MCF 10A (cell line): ENCODE results near the gene PLCB1. TPM values are rescaled to one million over a fixed set of nuclear protein-coding genes. Genes with fewer than 3 reads are reported as not detected.

ENCODE experiments used
- BruUV-seq: library from RNA; stranded (reverse); fragments of 400-500 nt; replicated peaks from 2 replicates; lab custom pipeline; 2021; lab: Mats Ljungman, UMichigan
- CTCF ChIA-PET: fragments of 300-600 bp; sonication (Branson Sonifier 250); formaldehyde crosslinking; extraction: SDS; loops from one replicate; lab custom pipeline; 2021; ENCODE audit warnings: antibody characterized with exemption, inconsistent platforms; lab: Yijun Ruan, JAX
- POLR2A ChIA-PET: fragments of 300-600, 350-650 bp; sonication (Branson Sonifier 250); formaldehyde crosslinking; extraction: SDS; loops from one replicate; lab custom pipeline; 2020; ENCODE audit warnings: antibody characterized with exemption, inconsistent platforms; lab: Yijun Ruan, JAX
- DNase-seq: peaks from one replicate; pipeline ENCODE4 v3.0.0-alpha.2; 2018; ENCODE audit not compliant: unreplicated experiment
- H3K27ac Mint-ChIP-seq: one replicate; pipeline ENCODE4 v1.8.0; 2022; ENCODE audit warnings: mild to moderate bottlenecking, low read depth, mixed read lengths; ENCODE audit not compliant: unreplicated experiment
- H3K27me3 Mint-ChIP-seq: one replicate; pipeline ENCODE4 v1.8.0; 2022; ENCODE audit warnings: mixed read lengths; ENCODE audit not compliant: insufficient read depth, unreplicated experiment
- H3K36me3 Mint-ChIP-seq: one replicate; pipeline ENCODE4 v1.8.0; 2022; ENCODE audit warnings: mild to moderate bottlenecking, moderate library complexity, mixed read lengths; ENCODE audit not compliant: insufficient read depth, unreplicated experiment
- H3K4me1 Mint-ChIP-seq: one replicate; pipeline ENCODE4 v1.8.0; 2022; ENCODE audit warnings: mixed read lengths; ENCODE audit not compliant: insufficient read depth, unreplicated experiment
- H3K4me3 Mint-ChIP-seq: one replicate; pipeline ENCODE4 v1.8.0; 2022; ENCODE audit warnings: mild to moderate bottlenecking, moderate library complexity, mixed read lengths; ENCODE audit not compliant: unreplicated experiment
- H3K9me3 Mint-ChIP-seq: one replicate; pipeline ENCODE4 v1.8.0; 2022; ENCODE audit warnings: mixed read lengths; ENCODE audit not compliant: unreplicated experiment
- intact Hi-C: fragments of 100-400 bp; cut with micrococcal nuclease; formaldehyde crosslinking; loops from 2 replicates; pipeline ENCODE4 v1.14.1; 2022
- total RNA-seq: library from RNA; stranded (reverse); gene quantifications from 2 replicates; pipeline ENCODE4 v1.2.3, GENCODE V29; 2022
- TF ChIP-seq, protein P1 (sequence below): fragments of 200-600 bp; IDR thresholded peaks from one replicate; pipeline ENCODE4 v1.8.0; 2022; ENCODE audit warnings: antibody characterized with exemption, mild to moderate bottlenecking; ENCODE audit not compliant: unreplicated experiment

PLCB1 gene
- total RNA-seq, 1 experiment from 2014 or later, result 5.9 TPM

DNA sequence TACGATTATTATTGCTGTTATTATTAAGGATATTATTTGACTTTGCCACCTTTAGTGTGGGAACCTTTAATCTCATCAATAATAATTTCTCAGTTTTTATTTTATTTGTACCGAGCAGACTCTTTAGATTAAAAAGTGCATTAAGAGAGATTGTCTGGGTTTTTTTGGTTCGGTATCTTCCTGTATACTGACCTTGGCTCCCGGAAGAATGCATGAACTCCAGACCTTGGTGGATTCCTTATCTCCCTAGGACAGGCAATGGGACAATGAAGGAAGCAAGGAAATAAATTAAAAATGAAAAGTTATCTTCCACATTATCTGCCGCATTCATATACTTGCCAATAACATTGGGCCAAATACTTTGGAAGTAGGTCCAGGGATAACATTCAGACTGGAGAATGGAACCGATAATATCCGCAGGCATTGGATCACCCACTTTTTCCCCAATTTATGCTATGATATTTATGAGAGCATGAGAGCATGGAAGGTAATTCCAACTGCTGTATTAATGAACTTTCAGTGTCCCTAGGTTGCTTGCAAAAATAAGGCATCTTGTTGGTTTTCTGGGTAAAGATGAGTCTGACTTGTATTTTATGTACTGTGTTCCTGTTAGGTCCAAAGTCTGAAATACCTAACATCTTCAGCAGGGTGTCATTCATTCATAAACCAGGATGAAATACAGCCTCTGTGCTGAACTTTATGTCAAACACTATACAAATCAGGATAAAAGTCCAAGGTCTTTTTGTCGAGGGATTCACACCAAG is 232.1 kb downstream of the PLCB1 start:
- Mint-ChIP-seq H3K27me3 (no peaks in the 10 kb centered on the region), H3K27ac (no peak overlapping the region), H3K9me3 (no peaks in the 10 kb centered on the region), H3K4me3 (no peak overlapping the region), H3K36me3 (no peaks in the 10 kb centered on the region), H3K4me1 (no peaks in the 10 kb centered on the region)
- intact Hi-C loops, result no loop called here
- no peak for DNase-seq
- TF ChIP-seq, protein P1, sequence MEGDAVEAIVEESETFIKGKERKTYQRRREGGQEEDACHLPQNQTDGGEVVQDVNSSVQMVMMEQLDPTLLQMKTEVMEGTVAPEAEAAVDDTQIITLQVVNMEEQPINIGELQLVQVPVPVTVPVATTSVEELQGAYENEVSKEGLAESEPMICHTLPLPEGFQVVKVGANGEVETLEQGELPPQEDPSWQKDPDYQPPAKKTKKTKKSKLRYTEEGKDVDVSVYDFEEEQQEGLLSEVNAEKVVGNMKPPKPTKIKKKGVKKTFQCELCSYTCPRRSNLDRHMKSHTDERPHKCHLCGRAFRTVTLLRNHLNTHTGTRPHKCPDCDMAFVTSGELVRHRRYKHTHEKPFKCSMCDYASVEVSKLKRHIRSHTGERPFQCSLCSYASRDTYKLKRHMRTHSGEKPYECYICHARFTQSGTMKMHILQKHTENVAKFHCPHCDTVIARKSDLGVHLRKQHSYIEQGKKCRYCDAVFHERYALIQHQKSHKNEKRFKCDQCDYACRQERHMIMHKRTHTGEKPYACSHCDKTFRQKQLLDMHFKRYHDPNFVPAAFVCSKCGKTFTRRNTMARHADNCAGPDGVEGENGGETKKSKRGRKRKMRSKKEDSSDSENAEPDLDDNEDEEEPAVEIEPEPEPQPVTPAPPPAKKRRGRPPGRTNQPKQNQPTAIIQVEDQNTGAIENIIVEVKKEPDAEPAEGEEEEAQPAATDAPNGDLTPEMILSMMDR, result no peak
- POLR2A ChIA-PET, result no interaction called here
- no TSS peak for BruUV-seq
- CTCF ChIA-PET, result no interaction called here

DNA sequence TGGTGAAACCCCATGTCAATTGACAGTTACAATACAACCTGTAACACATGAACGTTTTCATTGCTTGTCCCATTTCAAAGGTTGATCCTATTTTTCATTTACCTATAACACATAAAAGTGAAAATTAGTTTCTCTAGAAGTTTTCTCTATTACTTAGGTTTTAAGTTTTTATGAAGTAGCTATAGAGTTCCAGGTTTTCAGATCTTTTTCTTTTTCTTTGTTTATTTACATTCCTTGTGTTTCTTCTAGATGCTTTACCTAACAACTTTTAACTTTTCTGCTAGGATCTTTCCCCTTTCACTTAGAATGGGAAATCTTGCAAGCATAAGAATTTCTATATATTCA is 232.6 kb downstream of the PLCB1 start:
- Mint-ChIP-seq H3K27me3 (no peaks in the 10 kb centered on the region), H3K4me3 (no peak overlapping the region), H3K27ac (no peak overlapping the region), H3K36me3 (no peaks in the 10 kb centered on the region), H3K9me3 (no peaks in the 10 kb centered on the region), H3K4me1 (no peaks in the 10 kb centered on the region)
- POLR2A ChIA-PET, result no interaction called here
- no peak for DNase-seq
- intact Hi-C loops, result no loop called here
- no TSS peak for BruUV-seq
- CTCF ChIA-PET, result no interaction called here
- TF ChIP-seq, protein P1, result no peak

DNA sequence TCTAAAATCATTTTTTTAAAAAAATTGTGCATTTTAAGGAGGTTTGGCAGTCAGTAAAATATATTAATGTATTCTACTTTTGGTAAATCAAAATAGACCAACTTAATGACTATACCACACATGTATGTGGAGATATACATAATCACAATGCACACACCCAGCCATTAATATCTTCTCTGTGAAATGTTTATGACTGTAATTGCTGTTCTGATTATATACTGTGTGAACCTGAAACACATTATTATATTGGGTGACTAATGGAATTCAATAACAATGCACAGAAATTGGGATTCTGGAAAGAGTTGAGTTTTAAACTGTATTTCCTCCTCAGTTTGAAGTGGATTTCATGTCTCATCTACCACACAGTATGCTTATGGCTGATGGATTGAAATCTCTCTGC is 233.6 kb downstream of the PLCB1 start:
- ChIA-PET POLR2A (no interaction called here), CTCF (no interaction called here)

DNA sequence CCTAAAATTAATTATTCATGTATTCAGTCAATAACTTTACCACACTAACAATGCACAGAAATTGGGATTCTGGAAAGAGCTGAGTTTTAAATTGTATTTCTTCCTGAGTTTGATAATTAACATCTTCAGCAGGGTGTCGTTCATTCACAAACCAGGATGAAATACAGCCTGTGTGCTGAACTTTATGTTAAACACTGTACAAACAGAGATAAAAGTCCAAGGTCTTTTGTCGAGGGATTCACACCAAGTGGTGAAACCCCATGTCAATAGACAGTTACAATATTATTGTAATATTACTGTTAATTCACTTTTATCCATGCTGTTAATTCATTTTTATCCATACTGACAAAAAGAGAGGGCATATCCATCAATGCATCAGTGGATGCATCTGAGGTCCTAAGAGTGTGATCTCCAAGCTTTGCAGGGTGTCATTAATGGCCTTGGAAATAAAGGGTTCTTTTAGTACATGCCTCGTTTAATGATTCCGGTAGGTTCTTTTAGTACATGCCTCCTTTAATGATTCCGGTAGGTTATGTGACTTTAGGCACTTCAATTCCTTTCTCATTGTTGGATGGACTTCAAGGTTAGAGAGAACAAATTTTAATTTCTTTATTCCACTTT is 234.3 kb downstream of the PLCB1 start:
- Mint-ChIP-seq H3K9me3 (peaks cover 7% of the 10 kb centered on the region), H3K4me3 (no peak overlapping the region), H3K27ac (no peak overlapping the region), H3K4me1 (no peaks in the 10 kb centered on the region), H3K36me3 (no peaks in the 10 kb centered on the region), H3K27me3 (no peaks in the 10 kb centered on the region)
- ChIA-PET CTCF (no interaction called here), POLR2A (no interaction called here)
- TF ChIP-seq, protein P1, result no peak
- intact Hi-C loops, result no loop called here
- no TSS peak for BruUV-seq
- no peak for DNase-seq

More for the DNA sequence above, 233.6 kb downstream of the PLCB1 start:
- Mint-ChIP-seq H3K4me3 (no peak overlapping the region), H3K27me3 (no peaks in the 10 kb centered on the region), H3K27ac (no peak overlapping the region), H3K9me3 (peaks cover 6% of the 10 kb centered on the region), H3K4me1 (no peaks in the 10 kb centered on the region), H3K36me3 (no peaks in the 10 kb centered on the region)
- BruUV-seq, result no TSS peak
- intact Hi-C loops, result no loop called here
- TF ChIP-seq, protein P1, result no peak
- DNase-seq, result no peak
